Limb (tissue), 2 donors: Measurements from ENCODE around the gene TRIM50.
"Not testable (repeated sequence)": the region's sequence is repeated elsewhere in the genome, so short reads cannot be mapped to it uniquely, and the experiment has no call there.

Experiments used
- DNase-seq, 2 donors: peaks; one replicate each; pipeline ENCODE4 v3.0.0-alpha.2; 2016; ENCODE audit errors: extremely low spot score in 2 of 2

The TRIM50 gene

GRCh38 chr7:73327922-73328321 is at the start of gene TRIM50, which contains the start of gene FKBP6:
Gene TRIM50, minus strand, starts transcription at chr7:73328082. Its CDS starts 3,295 bp downstream, at chr7:73324787.
Gene FKBP6, plus strand, starts transcription at chr7:73328161. Its CDS starts 268 bp downstream, at chr7:73328429.
- DNase-seq, result not testable (repeated sequence)

DNA sequence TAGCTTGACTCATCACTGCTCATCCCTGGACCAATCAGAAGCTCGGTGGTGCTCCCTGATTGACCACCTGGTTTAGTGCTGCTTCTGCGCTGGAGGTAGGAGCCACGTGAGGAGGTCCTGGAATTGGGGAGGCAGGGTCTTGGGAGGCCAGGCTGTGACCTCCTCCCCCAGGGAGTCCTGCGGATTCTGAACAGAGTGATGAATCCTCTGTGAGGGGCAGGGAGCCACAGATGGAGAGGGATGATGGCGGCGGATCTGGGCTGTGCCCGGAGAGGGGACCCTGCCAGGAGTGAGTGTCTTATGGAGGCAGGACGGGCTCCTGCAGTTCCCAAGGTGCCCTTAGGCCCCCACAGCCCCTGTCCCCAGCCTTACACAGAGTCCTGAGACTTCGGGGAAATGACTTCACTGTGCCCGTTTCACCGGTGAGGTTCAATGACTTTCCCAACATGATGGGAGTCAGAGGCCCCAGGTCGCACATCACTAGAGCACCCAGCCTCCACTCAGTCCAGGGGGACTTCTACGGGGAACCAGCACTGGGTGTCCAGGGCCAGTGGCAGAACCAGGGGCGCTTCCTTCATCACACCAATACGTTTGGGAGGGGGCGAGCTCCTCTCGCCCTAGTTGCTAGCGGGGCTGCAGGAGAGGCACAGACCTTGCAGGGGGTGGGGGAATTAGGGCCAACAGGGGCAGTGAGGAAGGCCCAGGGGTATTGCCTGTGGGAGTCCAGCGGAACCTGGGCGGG is 49.0 kb upstream of the TRIM50 start:
- DNase-seq, result no peak

DNA sequence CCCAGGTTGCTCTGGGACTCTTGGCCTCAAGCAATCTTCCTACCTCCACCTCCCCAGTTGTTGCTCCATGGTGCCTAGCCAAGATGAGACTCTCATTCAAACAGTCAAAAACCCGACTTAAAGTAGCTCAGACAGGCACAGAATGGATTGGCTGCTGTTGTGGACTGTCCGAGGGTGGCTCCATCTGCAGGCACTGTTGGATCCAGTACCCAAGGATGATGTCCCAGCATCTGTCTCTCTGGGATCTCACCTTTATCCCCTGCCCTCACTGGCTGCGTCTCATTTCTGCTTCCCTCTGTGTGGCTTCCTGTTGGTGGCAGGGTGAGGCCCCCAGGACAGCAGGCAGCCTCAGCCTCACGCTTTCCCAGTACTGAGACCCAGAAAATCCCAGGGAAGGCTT is 48.4 kb upstream of the TRIM50 start:
- DNase-seq, result not testable (repeated sequence)

- no peak for DNase-seq
Measured at GRCh38 chr7:73373741-73374140, 45.9 kb upstream of the TRIM50 start.

- DNase-seq, result no peak
Measured at GRCh38 chr7:73369622-73370021, 41.7 kb upstream of the TRIM50 start.

DNA sequence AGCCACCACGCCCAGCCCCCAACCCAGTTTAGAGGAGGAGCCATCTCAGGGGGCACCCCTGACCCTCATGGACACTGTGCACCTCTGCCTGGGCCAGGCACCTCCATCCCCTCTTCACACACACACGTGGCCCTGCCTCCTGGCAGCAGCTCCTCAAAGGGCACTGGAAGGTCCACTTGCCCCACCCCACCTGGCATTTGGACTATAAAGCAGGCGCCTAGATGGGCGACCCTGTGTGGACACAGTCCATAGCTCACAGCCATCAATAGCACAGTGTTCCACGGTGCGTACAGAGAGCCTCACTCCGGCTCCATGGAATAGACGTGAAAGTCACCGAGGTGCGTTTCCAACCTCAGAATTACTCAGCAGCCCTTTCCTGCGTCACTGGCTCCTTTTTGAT is 41.1 kb upstream of the TRIM50 start:
- DNase-seq, result no peak

DNA sequence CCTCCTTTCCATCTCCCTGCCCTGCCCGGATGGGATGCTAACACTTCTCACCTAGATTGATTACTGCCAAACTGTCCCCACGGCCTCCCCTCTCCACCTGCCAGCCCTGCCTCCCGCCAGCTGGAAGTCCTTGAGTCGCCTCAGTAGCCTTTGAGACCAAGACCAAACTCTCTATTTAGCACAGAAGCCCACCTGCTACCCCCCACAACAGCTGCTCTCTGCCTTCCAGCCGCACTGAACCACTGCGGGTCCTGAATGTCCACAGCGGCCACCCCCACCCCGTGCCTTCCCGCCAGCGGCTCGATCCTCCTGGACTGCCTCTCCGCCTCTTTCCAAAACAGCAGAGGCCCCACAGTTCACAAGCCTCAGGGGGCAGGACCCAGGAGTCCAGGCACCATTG is 39.1 kb upstream of the TRIM50 start:
- DNase-seq, result no peak

- DNase-seq, result no peak
Measured at GRCh38 chr7:73366127-73366526, 38.2 kb upstream of the TRIM50 start.

DNA sequence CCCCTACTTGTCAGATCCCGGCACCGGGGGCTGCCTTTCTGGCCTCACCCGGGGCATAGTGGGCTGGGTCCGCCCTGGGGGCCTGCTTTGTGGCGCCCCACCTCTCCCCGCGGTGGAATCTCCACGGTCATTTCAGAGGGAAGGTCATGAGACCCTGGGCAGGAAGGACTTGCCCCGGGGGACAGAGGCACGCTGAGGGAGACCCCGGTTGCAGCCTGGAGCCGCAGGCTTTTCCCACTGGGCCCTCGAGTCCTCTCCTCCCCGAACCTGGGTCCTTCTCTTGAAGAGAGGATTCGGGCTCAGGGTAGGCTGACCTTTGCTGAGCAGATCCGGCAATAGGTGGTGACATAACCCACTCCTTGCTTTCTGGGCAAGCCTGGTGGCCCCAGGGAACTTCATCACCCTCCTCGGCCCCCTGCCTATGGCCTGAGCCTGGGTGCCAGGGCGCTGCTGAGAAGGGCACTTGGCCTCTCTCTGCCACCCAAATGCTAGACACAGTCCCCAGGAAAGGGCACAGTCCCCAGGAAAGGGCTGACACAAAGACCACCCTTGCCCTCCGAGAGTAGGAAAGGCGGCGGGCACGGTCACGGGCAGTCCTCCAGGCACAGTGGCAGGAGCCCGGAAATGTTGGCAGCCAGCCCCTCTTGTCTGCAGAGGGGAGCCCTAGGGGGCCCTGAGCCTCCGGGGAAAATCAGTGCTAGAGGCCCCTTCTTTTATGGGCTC is 36.3 kb upstream of the TRIM50 start:
- no peak for DNase-seq

GRCh38 chr7:73363225-73364005 is 35.5 kb upstream of the TRIM50 start:
- no peak for DNase-seq

DNA sequence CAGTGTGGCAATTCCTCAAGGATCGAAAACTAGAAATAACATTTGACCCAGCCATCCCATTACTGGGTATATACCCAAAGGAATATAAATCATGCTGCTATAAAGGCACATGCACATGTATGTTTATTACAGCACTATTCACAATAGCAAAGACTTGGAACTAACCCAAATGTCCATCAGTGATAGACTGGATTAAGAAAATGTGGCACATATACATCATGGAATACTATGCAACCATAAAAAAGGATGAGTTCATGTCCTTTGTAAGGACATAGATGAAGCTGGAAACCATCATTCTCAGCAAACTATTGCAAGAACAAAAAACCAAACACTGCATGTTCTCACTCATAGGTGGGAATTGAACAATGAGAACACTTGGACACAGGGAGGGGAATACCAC is 32.7 kb upstream of the TRIM50 start:
- not testable (repeated sequence) for DNase-seq

DNA sequence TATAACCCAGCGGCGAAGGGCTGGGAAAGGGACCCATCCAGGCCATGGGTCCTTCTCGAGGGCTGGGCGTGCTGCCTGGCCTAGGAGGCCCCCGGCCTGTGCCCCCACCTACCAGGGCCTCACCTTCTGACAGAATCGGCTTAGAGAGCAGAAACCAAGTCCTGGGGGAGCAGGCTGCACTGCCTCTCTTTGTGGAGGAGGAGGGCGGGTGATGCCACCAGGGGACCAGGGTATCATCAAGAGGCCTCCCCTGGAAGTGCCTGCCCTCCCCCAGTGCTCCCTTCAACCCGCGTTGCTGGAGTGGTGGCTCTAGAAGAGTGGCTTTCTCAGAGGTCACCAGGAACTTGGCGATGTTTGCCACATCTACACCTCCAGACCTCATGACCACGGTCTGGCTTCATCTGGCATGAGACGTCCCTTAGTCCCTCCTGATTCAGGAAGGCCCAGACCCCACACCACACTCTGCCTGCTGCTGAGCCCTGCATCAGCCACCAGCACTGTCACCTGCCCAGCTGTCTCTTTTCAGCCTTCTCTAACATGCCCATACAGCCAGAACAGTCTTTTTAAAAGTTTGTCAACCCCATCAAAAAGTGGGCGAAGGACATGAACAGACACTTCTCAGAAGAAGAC is 32.0 kb upstream of the TRIM50 start:
- no peak for DNase-seq

DNA sequence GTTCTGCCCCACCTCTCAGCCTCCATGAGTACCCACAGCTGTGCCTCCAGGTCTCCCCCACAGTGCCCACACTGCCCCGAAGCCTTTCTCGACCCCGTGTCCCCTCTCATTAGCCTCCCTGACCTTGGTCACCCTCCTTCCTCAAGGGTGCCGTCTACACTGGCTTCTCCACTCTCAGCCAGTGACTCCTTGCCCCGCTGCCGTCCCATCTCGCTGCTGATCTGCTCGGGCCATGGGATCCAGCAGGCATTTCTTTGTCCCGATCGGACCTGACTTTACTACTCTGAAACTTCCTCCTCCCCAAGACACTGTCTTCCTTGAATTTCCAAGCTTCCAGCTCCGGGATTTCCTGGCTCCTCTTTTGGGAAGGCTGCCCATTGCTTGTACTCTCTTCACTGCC is 31.4 kb upstream of the TRIM50 start:
- no peak for DNase-seq

DNA sequence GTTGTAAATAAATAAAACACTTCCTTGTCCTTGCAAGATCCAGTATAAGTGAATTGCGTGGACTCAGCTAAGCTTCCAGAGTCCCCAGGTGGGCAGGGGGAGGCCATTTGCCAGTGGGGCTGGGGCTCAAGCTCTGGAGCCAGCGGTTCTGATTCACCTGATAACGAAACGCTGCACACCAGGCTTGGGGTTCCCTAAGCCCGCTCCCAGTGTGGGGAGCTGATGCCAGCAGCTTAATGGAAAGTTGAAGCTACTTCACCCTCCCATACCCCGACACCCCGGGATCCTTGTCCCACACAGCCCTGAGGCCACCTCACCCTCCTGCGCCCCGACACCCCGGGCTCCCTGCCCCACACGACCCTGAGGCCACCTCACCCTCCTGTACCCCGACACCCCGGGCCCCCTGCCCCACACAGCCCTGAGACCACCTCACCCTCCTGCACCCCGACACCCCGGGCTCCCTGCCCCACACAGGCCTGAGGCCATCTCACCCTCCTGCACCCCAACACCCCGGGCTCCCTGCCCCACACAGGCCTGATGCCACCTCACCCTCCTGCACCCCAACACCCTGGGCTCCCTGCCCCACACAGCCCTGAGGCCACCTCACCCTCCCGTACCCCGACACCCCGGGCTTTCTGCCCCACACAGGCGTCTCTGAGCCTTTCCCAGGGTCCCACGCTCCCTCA is 30.9 kb upstream of the TRIM50 start:
- no peak for DNase-seq

DNA sequence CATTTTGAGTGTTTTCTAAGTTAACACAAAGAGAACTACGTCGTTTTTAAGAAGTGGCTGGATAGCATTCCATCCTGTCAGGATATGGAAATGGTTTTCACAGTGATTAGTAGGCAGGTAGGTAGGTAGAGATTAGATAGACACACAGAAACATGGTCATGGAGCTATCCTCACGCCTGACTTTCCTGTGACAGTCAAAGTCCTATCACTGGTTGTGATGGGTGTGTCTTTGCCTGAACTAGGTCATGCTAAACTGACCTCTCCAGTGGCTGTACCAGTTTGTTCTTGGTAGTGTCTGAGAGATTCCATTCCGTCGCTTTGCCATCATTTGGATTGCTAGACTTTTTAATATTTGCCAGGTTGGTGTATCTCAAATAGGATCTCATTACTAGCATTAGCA is 28.3 kb upstream of the TRIM50 start:
- DNase-seq, result no peak

DNA sequence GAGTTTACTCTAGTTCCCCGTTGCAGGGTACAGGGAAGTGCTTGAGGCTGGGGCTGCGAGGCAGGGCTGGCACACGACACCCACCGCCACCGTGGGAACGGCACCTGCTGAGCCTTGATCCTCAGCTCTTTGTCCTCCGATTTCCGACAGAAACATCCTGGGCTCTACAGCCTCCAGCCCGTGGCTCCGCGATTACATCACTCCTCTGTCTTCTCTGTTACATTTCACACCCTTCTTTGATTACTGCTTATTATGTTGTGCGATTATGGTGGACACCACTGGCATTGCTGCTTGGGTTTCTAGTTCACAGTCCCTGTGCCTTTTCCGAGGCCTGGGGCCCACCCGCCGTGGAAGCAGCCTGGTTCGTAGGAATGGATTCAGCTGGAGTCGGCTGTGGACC is 26.9 kb upstream of the TRIM50 start:
- DNase-seq, result no peak

DNA sequence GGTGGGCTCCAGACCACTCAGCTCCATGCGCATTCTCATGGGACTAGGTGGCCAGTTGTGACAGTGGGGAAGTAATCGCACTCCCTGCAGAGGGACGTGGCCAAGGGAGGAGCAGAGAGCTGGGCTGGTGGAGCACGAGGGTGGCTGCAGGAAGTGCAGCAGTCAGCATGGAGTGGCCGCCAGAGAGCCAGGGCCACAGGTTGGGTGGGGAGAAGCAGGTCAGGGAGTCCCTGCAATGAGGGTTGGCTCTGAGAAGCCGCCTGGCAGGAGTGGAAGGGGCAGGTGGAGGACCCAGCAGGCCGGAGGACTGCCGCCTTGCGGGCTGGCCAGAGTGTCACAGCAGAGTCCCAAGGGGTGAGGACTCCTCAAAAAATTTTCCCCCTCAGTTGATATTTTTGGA is 26.3 kb upstream of the TRIM50 start:
- DNase-seq, result no peak

- DNase-seq, result no peak
Measured at GRCh38 chr7:73353243-73353642, 25.4 kb upstream of the TRIM50 start.

DNA sequence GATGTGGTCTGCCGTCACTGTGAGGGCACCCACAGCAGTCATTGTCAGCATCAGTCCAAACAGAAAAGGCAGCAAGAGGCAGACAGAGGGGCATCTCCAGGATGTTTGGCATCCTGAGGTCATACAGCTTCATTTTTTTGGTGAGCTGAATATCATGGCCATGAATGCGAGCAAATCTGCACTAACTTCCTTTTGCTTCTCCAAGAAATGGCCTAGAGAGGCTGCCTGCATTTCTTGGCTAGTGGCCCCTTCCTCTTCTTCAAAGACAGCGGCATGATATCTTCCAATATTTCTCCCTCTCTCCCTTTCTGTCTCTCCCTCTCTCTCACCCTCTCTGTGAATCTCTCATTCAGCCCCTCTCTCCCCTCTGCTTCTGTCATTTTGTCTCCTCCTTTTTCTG is 24.9 kb upstream of the TRIM50 start:
- no peak for DNase-seq

DNA sequence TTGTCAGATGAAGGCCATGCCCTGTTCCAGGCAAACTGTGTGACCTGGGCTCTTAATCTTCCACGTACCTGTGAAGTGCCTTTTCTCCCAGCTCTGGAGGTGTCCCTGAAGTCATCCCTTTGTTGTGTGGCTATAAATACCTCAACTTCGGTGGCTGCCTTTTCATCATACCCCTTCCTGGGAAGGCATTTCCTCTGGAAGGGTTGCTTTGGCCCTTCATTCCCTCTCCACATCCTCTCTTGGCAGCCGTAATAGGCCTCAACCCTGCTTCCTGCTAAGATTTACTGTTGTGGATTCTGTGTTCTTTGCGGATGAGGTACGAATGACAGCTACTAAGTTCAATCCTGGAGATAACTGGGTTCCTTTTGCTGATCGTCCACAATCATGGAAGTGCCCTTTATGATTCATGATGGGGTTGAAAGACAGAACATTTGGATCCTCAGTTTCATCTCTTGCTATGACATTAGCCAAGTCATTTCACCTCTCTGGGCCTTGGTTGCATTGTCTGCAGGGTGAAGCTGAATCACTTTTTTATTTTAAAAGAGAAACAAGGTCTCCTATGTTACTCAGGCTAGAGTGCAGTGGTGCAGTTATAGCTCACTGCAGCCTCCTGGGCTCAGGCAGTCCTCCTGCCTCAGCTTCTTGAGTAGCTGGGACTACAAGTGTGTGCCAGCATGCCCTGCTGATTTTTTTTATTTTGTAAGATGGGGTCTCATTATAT is 23.7 kb upstream of the TRIM50 start:
- no peak for DNase-seq
